SK-N-SH treated with all-trans-retinoic acid at 6 μM for 48 hours (cell line): Measurements from ENCODE around the gene NRXN3.

ENCODE experiments used
- ARNTL ChIP-seq: fragments of 450-650 bp; formaldehyde crosslinking; IDR thresholded peaks from 2 replicates; pipeline ENCODE4 v1.5.0; 2020; ENCODE audit warnings: low read depth, mild to moderate bottlenecking, moderate library complexity, borderline replicate concordance
- ESRRG ChIP-seq: fragments of 250-450 bp; sonication (Bioruptor Pico); IDR thresholded peaks from 2 replicates; pipeline ENCODE4 v1.6.1; 2021; ENCODE audit warnings: mild to moderate bottlenecking
- OSR1 ChIP-seq: fragments of 250-450 bp; sonication (Bioruptor Pico); IDR thresholded peaks from 2 replicates; pipeline ENCODE4 v1.8.0; 2022; ENCODE audit warnings: moderate library complexity, mild to moderate bottlenecking, inconsistent platforms
- RARB ChIP-seq: fragments of 250-450 bp; sonication (Bioruptor Pico); IDR thresholded peaks from 2 replicates; pipeline ENCODE4 v1.8.0; 2021; ENCODE audit warnings: mild to moderate bottlenecking, moderate library complexity
- SNAI2 ChIP-seq: fragments of 250-450 bp; sonication (Bioruptor Pico); IDR thresholded peaks from 2 replicates; pipeline ENCODE4 v1.5.0; 2020; ENCODE audit warnings: mild to moderate bottlenecking, moderate library complexity
- TOX ChIP-seq: fragments of 250-450 bp; sonication (Bioruptor Pico); IDR thresholded peaks from 2 replicates; pipeline ENCODE4 v1.8.0; 2021; ENCODE audit warnings: mild to moderate bottlenecking, moderate library complexity, borderline replicate concordance
- TF ChIP-seq, protein P1 (sequence below): fragments of 250-450 bp; sonication (Bioruptor Pico); IDR thresholded peaks from 2 replicates; pipeline ENCODE4 v1.8.0; 2020; ENCODE audit warnings: mild to moderate bottlenecking, moderate library complexity, borderline replicate concordance
- TF ChIP-seq, protein P2 (sequence below): fragments of 250-450 bp; sonication (Bioruptor Pico); IDR thresholded peaks from 2 replicates; pipeline ENCODE4 v1.5.0; 2020; ENCODE audit warnings: mild to moderate bottlenecking, moderate library complexity
- TF ChIP-seq, protein P3 (sequence below): fragments of 250-450 bp; sonication (Bioruptor Pico); IDR thresholded peaks from 2 replicates; pipeline ENCODE4 v1.5.1; 2021; ENCODE audit warnings: mild to moderate bottlenecking, moderate library complexity

DNA sequence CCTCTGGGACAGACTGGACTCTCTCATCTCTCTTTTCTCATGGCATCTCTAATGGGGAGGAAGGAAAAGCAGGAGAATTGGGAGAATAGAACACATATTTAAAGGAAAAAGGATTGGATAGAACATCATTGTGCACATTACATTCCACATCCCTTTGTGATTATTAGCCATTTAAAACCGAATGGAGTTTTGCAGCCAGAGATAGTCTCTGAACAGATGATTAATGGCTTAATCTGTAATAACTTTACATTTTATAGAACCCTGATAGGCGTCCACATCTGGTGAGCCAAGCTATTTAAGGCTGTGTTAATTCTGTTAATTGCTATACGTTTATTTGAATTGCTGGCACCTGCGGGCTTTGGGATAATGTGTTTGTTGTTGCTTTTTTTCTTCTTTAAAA, 487.3 kb downstream of the NRXN3 start:
- TF ChIP-seq RARB (CRISPR knock-in tag) (no peak), OSR1 (CRISPR knock-in tag) (no peak), ARNTL (CRISPR knock-in tag) (no peak), ESRRG (CRISPR knock-in tag) (no peak), TOX (CRISPR knock-in tag) (no peak), SNAI2 (CRISPR knock-in tag) (no peak)
- TF ChIP-seq, protein P1, sequence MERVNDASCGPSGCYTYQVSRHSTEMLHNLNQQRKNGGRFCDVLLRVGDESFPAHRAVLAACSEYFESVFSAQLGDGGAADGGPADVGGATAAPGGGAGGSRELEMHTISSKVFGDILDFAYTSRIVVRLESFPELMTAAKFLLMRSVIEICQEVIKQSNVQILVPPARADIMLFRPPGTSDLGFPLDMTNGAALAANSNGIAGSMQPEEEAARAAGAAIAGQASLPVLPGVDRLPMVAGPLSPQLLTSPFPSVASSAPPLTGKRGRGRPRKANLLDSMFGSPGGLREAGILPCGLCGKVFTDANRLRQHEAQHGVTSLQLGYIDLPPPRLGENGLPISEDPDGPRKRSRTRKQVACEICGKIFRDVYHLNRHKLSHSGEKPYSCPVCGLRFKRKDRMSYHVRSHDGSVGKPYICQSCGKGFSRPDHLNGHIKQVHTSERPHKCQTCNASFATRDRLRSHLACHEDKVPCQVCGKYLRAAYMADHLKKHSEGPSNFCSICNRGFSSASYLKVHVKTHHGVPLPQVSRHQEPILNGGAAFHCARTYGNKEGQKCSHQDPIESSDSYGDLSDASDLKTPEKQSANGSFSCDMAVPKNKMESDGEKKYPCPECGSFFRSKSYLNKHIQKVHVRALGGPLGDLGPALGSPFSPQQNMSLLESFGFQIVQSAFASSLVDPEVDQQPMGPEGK, result no peak
- TF ChIP-seq, protein P2, sequence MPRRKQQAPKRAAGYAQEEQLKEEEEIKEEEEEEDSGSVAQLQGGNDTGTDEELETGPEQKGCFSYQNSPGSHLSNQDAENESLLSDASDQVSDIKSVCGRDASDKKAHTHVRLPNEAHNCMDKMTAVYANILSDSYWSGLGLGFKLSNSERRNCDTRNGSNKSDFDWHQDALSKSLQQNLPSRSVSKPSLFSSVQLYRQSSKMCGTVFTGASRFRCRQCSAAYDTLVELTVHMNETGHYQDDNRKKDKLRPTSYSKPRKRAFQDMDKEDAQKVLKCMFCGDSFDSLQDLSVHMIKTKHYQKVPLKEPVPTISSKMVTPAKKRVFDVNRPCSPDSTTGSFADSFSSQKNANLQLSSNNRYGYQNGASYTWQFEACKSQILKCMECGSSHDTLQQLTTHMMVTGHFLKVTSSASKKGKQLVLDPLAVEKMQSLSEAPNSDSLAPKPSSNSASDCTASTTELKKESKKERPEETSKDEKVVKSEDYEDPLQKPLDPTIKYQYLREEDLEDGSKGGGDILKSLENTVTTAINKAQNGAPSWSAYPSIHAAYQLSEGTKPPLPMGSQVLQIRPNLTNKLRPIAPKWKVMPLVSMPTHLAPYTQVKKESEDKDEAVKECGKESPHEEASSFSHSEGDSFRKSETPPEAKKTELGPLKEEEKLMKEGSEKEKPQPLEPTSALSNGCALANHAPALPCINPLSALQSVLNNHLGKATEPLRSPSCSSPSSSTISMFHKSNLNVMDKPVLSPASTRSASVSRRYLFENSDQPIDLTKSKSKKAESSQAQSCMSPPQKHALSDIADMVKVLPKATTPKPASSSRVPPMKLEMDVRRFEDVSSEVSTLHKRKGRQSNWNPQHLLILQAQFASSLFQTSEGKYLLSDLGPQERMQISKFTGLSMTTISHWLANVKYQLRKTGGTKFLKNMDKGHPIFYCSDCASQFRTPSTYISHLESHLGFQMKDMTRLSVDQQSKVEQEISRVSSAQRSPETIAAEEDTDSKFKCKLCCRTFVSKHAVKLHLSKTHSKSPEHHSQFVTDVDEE (CRISPR knock-in tag), result no peak
- TF ChIP-seq, protein P3, sequence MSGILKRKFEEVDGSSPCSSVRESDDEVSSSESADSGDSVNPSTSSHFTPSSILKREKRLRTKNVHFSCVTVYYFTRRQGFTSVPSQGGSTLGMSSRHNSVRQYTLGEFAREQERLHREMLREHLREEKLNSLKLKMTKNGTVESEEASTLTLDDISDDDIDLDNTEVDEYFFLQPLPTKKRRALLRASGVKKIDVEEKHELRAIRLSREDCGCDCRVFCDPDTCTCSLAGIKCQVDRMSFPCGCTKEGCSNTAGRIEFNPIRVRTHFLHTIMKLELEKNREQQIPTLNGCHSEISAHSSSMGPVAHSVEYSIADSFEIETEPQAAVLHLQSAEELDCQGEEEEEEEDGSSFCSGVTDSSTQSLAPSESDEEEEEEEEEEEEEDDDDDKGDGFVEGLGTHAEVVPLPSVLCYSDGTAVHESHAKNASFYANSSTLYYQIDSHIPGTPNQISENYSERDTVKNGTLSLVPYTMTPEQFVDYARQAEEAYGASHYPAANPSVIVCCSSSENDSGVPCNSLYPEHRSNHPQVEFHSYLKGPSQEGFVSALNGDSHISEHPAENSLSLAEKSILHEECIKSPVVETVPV, result no peak
